G401.6 (cell line): ENCODE data around the gene SNRPA1.
"Not testable (repeated sequence)": the region's sequence is repeated elsewhere in the genome, so short reads cannot be mapped to it uniquely, and the experiment has no call there.

Source experiments
- FAIRE-seq: peaks from 2 replicates; lab custom pipeline; 2012; peaks lifted over from hg19 to GRCh38; lab: Jason Lieb, UNC

The SNRPA1 gene

DNA sequence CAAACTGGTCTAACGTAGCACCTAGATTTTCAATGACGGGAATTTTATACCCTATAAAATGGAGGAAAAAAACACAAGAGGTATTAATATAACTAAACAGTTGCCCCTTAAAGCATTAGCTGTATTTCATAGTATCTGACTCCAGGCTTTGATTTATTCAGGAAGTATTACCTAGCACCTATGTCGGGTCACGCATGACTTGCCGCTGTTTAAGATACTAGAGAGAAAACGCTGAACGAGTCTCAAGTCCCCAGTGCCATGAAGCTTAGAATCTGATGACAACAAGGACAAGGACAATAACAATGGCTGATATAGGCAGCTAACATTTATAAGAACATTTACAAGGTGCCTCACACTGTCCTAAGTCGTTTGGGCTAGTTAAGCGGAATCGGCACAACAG, 1.9 kb downstream of the SNRPA1 start:
- no peak for FAIRE-seq

GRCh38 chr15:101288905-101289513, 6.0 kb downstream of the SNRPA1 start:
- peak; percentile 34 for FAIRE-seq

- not testable (repeated sequence) for FAIRE-seq
Measured at GRCh38 chr15:101287342-101287741, 7.7 kb downstream of the SNRPA1 start.

GRCh38 chr15:101286471-101287114, 8.5 kb downstream of the SNRPA1 start:
- FAIRE-seq: no peak

DNA sequence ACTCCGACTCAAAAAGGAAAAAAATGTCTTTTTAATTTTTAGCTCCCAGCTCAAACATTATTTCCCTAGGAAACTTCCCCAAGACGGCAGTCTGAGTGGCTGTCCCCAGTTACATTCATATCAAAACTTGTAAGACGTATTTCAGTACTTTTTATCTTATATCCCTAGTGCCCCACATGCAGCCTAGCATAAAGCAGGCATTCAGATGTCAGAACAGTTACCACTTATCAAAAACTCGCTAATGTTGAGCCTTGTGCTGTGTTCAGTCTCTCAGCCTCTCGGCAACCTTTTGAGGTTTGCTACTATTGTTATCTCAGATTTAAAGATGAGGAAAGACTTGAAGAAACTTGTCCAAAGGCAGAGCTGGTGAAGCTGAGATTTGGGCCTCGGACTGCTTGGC, 11.1 kb downstream of the SNRPA1 start:
- no peak for FAIRE-seq

DNA sequence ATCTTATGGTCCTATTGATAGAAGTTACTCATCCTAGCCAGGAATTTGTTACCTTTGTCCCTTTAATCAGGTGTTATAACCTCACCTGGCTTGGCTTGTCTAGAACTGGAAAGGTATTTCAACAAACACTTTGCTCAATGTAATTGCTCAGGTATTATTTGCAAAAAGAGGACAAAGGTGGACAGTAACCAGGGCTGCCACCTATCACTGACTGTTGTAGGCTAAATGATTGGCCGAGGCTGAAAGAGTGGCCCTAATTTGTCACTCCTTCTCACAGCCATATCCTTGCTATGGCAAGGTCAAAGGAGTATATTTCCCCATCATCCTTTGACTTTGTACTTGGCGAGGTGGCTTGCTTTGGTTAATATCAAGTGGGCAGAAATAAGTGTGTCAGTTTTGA, 15.0 kb downstream of the SNRPA1 start:
- FAIRE-seq: no peak

DNA sequence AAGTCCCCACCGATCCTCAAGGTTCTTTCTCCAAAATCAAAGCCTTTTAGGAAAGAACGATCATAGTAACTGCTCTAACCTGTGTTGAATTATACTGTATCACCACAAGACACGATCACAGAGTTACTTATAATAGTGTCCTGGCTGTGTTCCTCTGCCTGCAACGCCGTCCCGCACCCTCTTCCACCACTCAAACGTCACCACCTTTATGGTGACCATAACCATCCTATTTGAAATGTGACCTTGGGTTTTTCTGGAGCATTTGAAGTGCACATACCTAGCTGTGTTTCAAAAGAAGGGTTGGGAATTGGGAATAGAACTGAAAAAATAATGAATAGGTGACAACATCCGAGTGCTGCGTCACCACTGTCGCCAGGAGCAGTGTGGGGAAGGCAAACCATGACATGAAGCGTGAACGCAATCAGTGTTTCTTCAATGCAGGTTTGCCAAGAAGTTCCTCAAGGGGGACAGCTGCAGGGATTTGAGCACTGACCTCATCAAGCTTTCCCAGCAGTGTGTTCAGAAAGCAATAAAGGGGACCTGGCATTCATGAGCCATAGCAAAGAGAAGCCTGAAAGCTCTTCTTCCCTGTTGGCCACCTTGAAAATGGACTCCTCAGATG, 17.0 kb downstream of the SNRPA1 start:
- FAIRE-seq: no peak

GRCh38 chr15:101277038-101277822, 17.8 kb downstream of the SNRPA1 start, which contains the start of gene SELENOS:
Gene SELENOS (minus strand): TSS chr15:101277485. CDS start chr15:101277417, 68 bp downstream.
- FAIRE-seq: no peak

DNA sequence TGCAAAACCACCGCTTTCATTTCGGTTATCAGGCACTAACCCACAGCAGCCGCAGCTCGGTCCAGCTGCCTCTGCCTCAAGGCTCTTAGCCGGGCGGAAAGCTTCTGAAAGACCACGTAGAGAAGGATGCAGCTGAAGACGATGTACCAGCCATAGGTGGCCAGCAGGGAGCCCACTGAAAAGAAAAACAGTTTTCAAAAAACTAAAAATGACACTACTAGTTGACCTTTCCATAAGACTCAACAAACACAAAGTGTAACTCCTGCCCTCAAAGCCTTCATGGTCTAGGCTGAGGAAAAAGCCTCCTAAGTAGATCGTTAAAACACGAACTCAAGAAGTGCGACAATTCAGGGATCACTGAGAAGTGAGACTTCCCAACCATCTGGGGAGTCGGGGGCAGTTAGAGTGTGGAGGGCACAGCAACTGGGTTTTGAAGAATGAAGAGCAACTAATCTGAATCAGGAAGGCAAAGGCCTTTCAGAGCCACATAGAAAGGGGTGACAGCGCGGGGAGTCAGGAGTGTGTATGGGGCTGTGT, 18.5 kb downstream of the SNRPA1 start:
- FAIRE-seq: no peak

DNA sequence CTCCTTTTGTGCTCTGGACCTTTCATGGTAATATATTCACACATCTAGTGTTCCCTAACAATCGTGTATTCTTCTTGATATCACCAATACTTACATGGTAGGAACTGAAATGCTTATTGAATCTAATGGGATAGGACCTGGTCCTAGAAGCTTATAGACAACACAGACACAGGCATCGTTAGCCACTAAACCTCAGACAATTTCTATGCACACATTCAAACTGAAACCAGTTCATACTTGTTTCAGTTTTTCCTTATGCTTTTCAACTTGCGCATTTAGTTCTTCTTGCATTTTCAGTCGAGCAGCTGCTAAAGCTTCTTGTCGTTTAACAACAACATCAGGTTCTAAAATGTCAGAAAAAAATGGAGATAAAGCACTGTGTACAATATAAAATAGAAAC, 20.0 kb downstream of the SNRPA1 start:
- FAIRE-seq: no peak

- FAIRE-seq: no peak
Measured at GRCh38 chr15:101273534-101273933, 21.5 kb downstream of the SNRPA1 start.

- no peak for FAIRE-seq
Measured at GRCh38 chr15:101272584-101272983, 22.5 kb downstream of the SNRPA1 start.

- FAIRE-seq: no peak
Measured at GRCh38 chr15:101269479-101270223, 25.4 kb downstream of the SNRPA1 start.

- FAIRE-seq: no peak
Measured at GRCh38 chr15:101267320-101268104, 27.5 kb downstream of the SNRPA1 start.

GRCh38 chr15:101266787-101267186, 28.3 kb downstream of the SNRPA1 start:
- no peak for FAIRE-seq

GRCh38 chr15:101266034-101266433, 29.0 kb downstream of the SNRPA1 start:
- FAIRE-seq: no peak

GRCh38 chr15:101264911-101265641, 30.0 kb downstream of the SNRPA1 start:
- FAIRE-seq: no peak

GRCh38 chr15:101264011-101264410, 31.0 kb downstream of the SNRPA1 start:
- no peak for FAIRE-seq

DNA sequence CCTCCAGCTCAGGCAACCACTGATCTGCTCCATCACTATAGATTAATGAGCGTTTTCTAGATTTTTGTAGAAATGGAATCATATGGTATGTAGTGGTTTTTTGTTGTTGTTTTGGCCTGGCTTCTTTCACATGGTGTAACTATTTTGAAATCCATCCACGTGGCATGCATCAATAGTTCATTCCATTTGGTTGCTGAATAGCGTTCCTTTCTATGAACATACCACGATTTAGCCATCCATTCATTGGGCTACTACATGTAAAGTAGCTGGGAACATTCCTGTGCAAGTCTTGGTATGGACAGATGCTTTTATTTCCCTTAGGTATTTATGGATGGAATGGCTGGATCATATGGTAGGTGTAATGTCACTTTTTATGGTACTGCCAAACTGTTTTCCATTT, 32.5 kb downstream of the SNRPA1 start:
- no peak for FAIRE-seq
